DOHH2 (cell line): ENCODE data around the gene SCARF1.

Source experiments
- CTCF ChIP-seq: fragments of 200-600 bp; sonication (generic); IDR thresholded peaks from one replicate; pipeline ENCODE4 v1.5.1; 2014; ENCODE audit warnings: antibody characterized with exemption, mild to moderate bottlenecking, low read depth, low read length; ENCODE audit not compliant: poor library complexity, severe bottlenecking
- EZH2phosphoT487 ChIP-seq: fragments of 200-600 bp; sonication (generic); IDR thresholded peaks from 2 replicates; pipeline ENCODE4 v1.6.1; 2017; ENCODE audit warnings: borderline replicate concordance, mild to moderate bottlenecking, antibody characterized with exemption, low read length, moderate library complexity, mixed read lengths

DNA sequence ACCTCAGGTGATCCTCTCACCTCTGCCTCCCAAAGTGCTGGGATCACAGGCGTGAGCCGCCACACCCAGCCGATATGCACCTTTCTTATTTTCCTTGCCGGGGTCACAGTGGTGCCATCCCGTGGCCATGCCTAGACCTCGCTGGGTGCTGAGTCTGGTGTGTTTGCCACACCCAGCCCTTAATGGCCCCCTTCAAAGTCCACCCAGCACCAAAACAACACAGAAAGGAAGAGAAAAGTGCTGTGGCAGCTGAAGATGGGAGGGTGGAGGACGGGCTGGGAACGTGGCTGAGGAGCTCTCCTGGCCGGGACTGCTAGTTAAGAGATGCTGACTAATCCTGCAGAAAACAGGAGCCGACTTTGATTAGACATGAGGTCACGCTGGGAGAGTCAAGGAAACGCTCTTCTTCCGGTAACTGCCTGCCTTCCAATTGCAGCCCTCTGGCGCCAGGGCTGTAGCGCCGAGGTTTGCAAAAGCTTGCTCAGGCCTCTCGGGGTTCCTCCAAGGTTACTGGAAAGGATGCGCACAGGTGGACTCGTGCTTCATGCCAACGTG, 27.8 kb downstream of the SCARF1 start:
- TF ChIP-seq CTCF (no peak), EZH2phosphoT487 (no peak)
